Suprapubic skin (tissue), 4 donors: ENCODE results near the gene KRT20. TPM values are rescaled to one million over a fixed set of nuclear protein-coding genes. Genes with fewer than 3 reads are reported as not detected.

Source experiments
- DNase-seq, 2 donors: peaks; one replicate each; pipeline ENCODE4 v3.0.0-alpha.2; 2019; ENCODE audit warnings: low spot score in 2 of 2
- H3K27ac ChIP-seq: fragments of 200-600 bp; sonication (generic); one replicate; pipeline ENCODE4 v1.5.1; 2019
- H3K27me3 ChIP-seq: fragments of 200-600 bp; sonication (generic); one replicate; pipeline ENCODE4 v1.5.1; 2019
- H3K36me3 ChIP-seq: fragments of 200-600 bp; sonication (generic); one replicate; pipeline ENCODE4 v1.5.1; 2019
- H3K4me1 ChIP-seq: fragments of 200-600 bp; sonication (generic); one replicate; pipeline ENCODE4 v1.5.1; 2019
- H3K4me3 ChIP-seq: fragments of 200-600 bp; sonication (generic); one replicate; pipeline ENCODE4 v1.5.1; 2019; ENCODE audit warnings: mild to moderate bottlenecking
- H3K9me3 ChIP-seq: fragments of 200-600 bp; sonication (generic); one replicate; pipeline ENCODE4 v1.5.1; 2019
- EP300 ChIP-seq: sonication (generic); formaldehyde crosslinking; IDR thresholded peaks from one replicate; pipeline ENCODE4 v1.6.1; 2017; ENCODE audit warnings: antibody characterized with exemption
- POLR2A ChIP-seq, 2 donors: fragments of 450-650 bp; IDR thresholded peaks; one replicate each; pipeline ENCODE4 v1.6.1; 2017; ENCODE audit warnings: antibody characterized with exemption in 2 of 2, mild to moderate bottlenecking in 2 of 2, moderate library complexity in 2 of 2
- POLR2AphosphoS5 ChIP-seq, 3 donors: sonication (generic); formaldehyde crosslinking; IDR thresholded peaks; one replicate each; pipeline ENCODE4 v1.6.1; 2017; ENCODE audit warnings: antibody characterized with exemption in 3 of 3
- WGBS: methylation state at CpG from one replicate; pipeline ENCODE4 v1.1.5; 2018; 5-methylcytosine and 5-hydroxymethylcytosine counted together
- total RNA-seq, 4 donors: library from RNA; depleted of rRNA; stranded (reverse); fragments of >200 nt; gene quantifications; one replicate each; pipeline ENCODE4 v1.1.0, GENCODE V29; 2016
- TF ChIP-seq, protein P1 (sequence below), 2 donors: fragments of 200-600 bp in 1 of 2; fragments of 450-650 bp in 1 of 2; sonication (generic) in 1 of 2; IDR thresholded peaks; one replicate each; pipeline ENCODE4 v1.5.1; 2016 to 2019; ENCODE audit warnings: antibody characterized with exemption in 2 of 2, mild to moderate bottlenecking in 1 of 2, moderate library complexity in 1 of 2

Gene KRT20
- total RNA-seq, 4 donors from 2014 or later, result 0.60 TPM; not detected in 3

- Histone ChIP-seq H3K27ac (peak overlapping the region; percentile 34), H3K4me1 (peaks cover 6% of the 10 kb centered on the region), H3K4me3 (no peak overlapping the region), H3K36me3 (no peaks in the 10 kb centered on the region), H3K9me3 (no peaks in the 10 kb centered on the region), H3K27me3 (no peaks in the 10 kb centered on the region)
- 63% methylated on average over 7 of the region's 7 CpGs for WGBS
- no peak for DNase-seq
- no peak for TF ChIP-seq EP300
- TF ChIP-seq POLR2AphosphoS5 (IDR thresholded peaks at IDR 0.05), result no peak
- TF ChIP-seq POLR2A (IDR thresholded peaks at IDR 0.05), result no peak
- TF ChIP-seq, protein P1, sequence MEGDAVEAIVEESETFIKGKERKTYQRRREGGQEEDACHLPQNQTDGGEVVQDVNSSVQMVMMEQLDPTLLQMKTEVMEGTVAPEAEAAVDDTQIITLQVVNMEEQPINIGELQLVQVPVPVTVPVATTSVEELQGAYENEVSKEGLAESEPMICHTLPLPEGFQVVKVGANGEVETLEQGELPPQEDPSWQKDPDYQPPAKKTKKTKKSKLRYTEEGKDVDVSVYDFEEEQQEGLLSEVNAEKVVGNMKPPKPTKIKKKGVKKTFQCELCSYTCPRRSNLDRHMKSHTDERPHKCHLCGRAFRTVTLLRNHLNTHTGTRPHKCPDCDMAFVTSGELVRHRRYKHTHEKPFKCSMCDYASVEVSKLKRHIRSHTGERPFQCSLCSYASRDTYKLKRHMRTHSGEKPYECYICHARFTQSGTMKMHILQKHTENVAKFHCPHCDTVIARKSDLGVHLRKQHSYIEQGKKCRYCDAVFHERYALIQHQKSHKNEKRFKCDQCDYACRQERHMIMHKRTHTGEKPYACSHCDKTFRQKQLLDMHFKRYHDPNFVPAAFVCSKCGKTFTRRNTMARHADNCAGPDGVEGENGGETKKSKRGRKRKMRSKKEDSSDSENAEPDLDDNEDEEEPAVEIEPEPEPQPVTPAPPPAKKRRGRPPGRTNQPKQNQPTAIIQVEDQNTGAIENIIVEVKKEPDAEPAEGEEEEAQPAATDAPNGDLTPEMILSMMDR (IDR thresholded peaks at IDR 0.05), result no peak
Measured at GRCh38 chr17:40827746-40828453, 57.1 kb downstream of the KRT20 start.

Other genes with a start within 250 kb of the KRT20 start
- gene SMARCE1, start 237.4 kb downstream of the KRT20 start, total RNA-seq, result 100 to 1,000 TPM in 1 of 4 donors, 10 to 100 TPM in 3; 65.5 to 104 (median 75.9) TPM
- under 1 TPM in 1 of 4 donors, not detected in 3; 0.26 TPM for gene KRT222, start 220.1 kb downstream of the KRT20 start, total RNA-seq
- gene KRT24, start 181.5 kb downstream of the KRT20 start, total RNA-seq, result not detected
- gene KRT25, start 129.9 kb downstream of the KRT20 start, total RNA-seq, result 100 to 1,000 TPM in 2 of 4 donors, 10 to 100 TPM in 1, 1 to 10 TPM in 1; 8.7 to 383 (median 119) TPM
- gene KRT26, start 113.0 kb downstream of the KRT20 start, total RNA-seq, result 1 to 10 TPM in 2 of 4 donors, under 1 TPM in 2; 0.34 to 7.2 (median 1.8) TPM
- gene KRT27, start 102.7 kb downstream of the KRT20 start, total RNA-seq, result 100 to 1,000 TPM in 1 of 4 donors, 10 to 100 TPM in 2, 1 to 10 TPM in 1; 1.9 to 150 (median 39.1) TPM
- 10 to 100 TPM in 2 of 4 donors, 1 to 10 TPM in 2; 1.0 to 32.0 (median 11.6) TPM for gene KRT28, start 85.3 kb downstream of the KRT20 start, total RNA-seq
- 1,000 to 10,000 TPM; 3,788 to 5,963 (median 5,237) TPM for gene KRT10, start 62.6 kb downstream of the KRT20 start, total RNA-seq
- gene KRT12, start 18.0 kb downstream of the KRT20 start, total RNA-seq, result not detected
- 100 to 1,000 TPM in 3 of 4 donors, 10 to 100 TPM in 1; 84.6 to 310 (median 217) TPM for gene KRT23, start 52.4 kb upstream of the KRT20 start, total RNA-seq
- 10 to 100 TPM in 1 of 4 donors, 1 to 10 TPM in 1, not detected in 2; 2.5 to 13.3 TPM for gene KRT39, start 81.7 kb upstream of the KRT20 start, total RNA-seq
- gene KRT40, start 99.1 kb upstream of the KRT20 start, total RNA-seq, result 10 to 100 TPM in 1 of 4 donors, 1 to 10 TPM in 1, under 1 TPM in 1, not detected in 1; 0.98 to 12.5 (median 3.9) TPM
- 10 to 100 TPM in 1 of 4 donors, 1 to 10 TPM in 1, not detected in 2; 2.8 to 22.9 TPM for gene KRTAP3-3, start 108.9 kb upstream of the KRT20 start, total RNA-seq
- 10 to 100 TPM in 2 of 4 donors, 1 to 10 TPM in 1, not detected in 1; 8.0 to 42.6 (median 23.7) TPM for gene KRTAP3-2, start 114.7 kb upstream of the KRT20 start, total RNA-seq
- 10 to 100 TPM in 2 of 4 donors, 1 to 10 TPM in 1, not detected in 1; 5.6 to 95.2 (median 15.5) TPM for gene KRTAP3-1, start 123.9 kb upstream of the KRT20 start, total RNA-seq
- 100 to 1,000 TPM in 1 of 4 donors, 10 to 100 TPM in 2, 1 to 10 TPM in 1; 1.6 to 199 (median 40.4) TPM for gene KRTAP1-5, start 142.0 kb upstream of the KRT20 start, total RNA-seq
- gene KRTAP1-4, start 145.0 kb upstream of the KRT20 start, total RNA-seq, result 1 to 10 TPM in 1 of 4 donors, not detected in 3; 3.2 TPM
- gene KRTAP1-3, start 149.6 kb upstream of the KRT20 start, total RNA-seq, result 100 to 1,000 TPM in 1 of 4 donors, 10 to 100 TPM in 2, not detected in 1; 10.7 to 140 (median 28.7) TPM
- 100 to 1,000 TPM in 1 of 4 donors, 10 to 100 TPM in 1, 1 to 10 TPM in 1, not detected in 1; 9.9 to 165 (median 46.0) TPM for gene KRTAP1-1, start 156.2 kb upstream of the KRT20 start, total RNA-seq
- gene KRTAP2-1, start 162.1 kb upstream of the KRT20 start, total RNA-seq, result 100 to 1,000 TPM in 1 of 4 donors, 10 to 100 TPM in 2, not detected in 1; 20.1 to 128 (median 37.2) TPM
- gene KRTAP2-2, start 170.0 kb upstream of the KRT20 start, total RNA-seq, result 10 to 100 TPM in 2 of 4 donors, 1 to 10 TPM in 1, not detected in 1; 8.2 to 41.6 (median 25.3) TPM
- 10 to 100 TPM in 1 of 4 donors, under 1 TPM in 1, not detected in 2; 0.64 to 10.8 TPM for gene KRTAP2-3, start 174.9 kb upstream of the KRT20 start, total RNA-seq
- gene KRTAP2-4, start 180.6 kb upstream of the KRT20 start, total RNA-seq, result 10 to 100 TPM in 2 of 4 donors, 1 to 10 TPM in 1, not detected in 1; 6.5 to 76.9 (median 13.4) TPM
- gene KRTAP4-7, start 198.9 kb upstream of the KRT20 start, total RNA-seq, result 10 to 100 TPM in 1 of 4 donors, 1 to 10 TPM in 2, not detected in 1; 7.9 to 50.0 (median 8.5) TPM
- gene KRTAP4-8, start 212.9 kb upstream of the KRT20 start, total RNA-seq, result 10 to 100 TPM in 2 of 4 donors, 1 to 10 TPM in 1, not detected in 1; 4.4 to 15.2 (median 13.6) TPM
- not detected for gene KRTAP4-16, start 217.0 kb upstream of the KRT20 start, total RNA-seq
- 10 to 100 TPM in 3 of 4 donors, not detected in 1; 10.1 to 58.8 (median 13.1) TPM for gene KRTAP4-9, start 220.1 kb upstream of the KRT20 start, total RNA-seq
- 10 to 100 TPM in 1 of 4 donors, 1 to 10 TPM in 2, not detected in 1; 4.3 to 23.4 (median 5.6) TPM for gene KRTAP4-11, start 233.1 kb upstream of the KRT20 start, total RNA-seq
- gene KRTAP4-12, start 238.9 kb upstream of the KRT20 start, total RNA-seq, result 10 to 100 TPM in 1 of 4 donors, 1 to 10 TPM in 2, not detected in 1; 6.1 to 54.5 (median 8.3) TPM